HG03354 (cell line): Measurements from ENCODE around the gene CROCC2.

Source experiments
- ATAC-seq: cut with Tn5 transposase; IDR thresholded peaks from one replicate; pipeline ENCODE4 v1.9.1; 2021; ENCODE audit warnings: mild to moderate bottlenecking; ENCODE audit not compliant: unreplicated experiment, poor library complexity, severe bottlenecking

CROCC2 gene

DNA sequence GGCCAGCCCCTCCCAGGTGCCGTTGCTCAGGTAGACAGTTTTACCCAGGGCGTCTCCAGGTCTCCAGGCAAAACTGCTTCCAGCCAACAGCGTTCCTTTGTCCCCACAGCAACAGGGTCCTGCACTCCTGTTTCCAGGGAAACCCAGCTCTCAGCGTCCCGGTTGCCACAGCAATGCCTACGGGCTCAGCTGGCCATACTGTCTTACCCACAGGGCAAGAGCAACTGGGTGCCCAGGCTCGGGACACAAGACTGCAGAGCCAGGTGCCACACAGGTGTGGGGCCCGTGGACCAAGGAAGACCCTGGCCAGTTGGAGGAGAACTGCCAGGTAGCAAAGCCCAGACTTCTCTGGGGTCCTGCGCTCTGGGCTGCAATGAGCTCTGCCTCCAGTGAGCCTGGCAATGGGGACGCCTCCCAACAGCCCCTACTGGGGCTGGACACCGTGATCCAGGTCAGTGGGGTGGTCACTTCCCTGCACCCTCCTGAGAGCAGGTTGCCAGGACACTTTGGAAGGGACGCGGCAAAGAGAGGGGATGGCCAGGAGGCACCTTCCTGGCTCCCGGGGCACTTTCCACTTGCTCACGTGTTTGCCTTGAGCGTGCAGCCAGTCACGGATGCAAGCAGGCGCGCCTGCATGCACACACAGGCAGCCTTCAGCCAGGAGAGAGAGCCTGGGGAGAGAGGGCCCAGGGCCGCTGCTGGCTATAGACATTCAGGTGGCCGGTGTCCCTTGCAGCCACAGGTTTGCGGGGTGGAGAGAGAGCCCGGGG, at the start of gene CROCC2:
Gene CROCC2 (plus strand): TSS at position 196 of the 770 bp plus-strand sequence. CDS start 178 bp downstream, at position 374.
- no peak for ATAC-seq

- ATAC-seq, result no peak
Measured at GRCh38 chr2:240857039-240858008, 48.8 kb upstream of the CROCC2 start.

DNA sequence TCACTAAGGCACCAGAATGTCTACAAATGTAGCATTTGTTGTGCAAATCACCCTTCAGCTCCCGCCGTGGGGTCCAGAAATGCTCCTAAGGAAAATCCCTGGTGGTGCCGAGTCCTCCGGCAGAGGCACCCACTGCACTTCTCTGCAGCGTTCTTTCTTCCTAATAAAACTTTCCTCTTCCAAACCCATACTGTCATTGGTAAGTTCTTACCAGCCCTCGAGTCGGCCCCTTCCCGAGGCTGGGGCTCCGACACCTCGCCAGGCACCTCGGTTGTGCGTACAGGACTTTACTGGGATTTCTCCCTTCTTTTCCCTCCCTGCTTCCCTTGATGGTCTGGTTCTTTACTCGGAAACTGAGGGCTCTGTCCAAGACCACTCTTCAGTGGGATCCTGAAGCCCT, 47.8 kb upstream of the CROCC2 start:
- no peak for ATAC-seq

DNA sequence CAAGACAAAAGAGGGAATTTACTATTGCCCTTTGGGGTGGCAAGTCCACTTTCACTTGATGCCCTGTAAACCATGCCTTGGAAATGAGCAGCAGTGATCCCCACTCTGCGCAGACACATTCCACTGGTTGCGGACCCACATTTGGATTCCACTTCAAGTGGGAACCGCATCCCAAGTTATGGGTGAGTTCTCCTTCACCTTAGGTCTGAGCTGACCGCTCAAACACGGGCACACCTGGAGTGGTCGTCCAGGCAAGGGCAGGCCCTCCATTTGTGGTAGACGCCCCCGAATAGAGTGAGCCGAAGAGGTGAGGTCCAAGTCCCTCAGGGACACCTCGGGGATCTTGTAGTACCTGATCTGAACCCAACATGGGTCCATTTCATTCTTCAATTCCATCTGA, 47.3 kb upstream of the CROCC2 start:
- no peak for ATAC-seq

GRCh38 chr2:240861547-240861946, 44.6 kb upstream of the CROCC2 start:
- ATAC-seq, result no peak

DNA sequence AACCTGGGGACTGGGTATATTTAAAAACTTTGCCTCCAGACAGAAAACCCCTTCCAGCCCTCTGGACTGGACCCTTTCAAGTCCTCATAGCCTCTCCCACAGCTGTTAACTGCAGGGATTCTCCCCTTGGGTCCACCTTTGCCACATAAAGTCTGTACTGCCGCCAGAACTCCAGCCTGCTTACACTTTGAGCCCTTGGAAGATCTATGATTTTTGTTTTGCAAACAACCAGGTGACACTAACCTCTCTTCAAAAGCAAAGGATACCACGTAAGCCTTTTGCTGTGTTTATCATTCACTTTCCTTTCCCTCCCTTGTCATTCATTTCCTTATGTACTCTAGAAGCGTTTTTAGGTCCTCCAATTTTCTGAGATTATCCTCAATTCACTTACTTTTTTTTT, 41.7 kb upstream of the CROCC2 start:
- no peak for ATAC-seq

DNA sequence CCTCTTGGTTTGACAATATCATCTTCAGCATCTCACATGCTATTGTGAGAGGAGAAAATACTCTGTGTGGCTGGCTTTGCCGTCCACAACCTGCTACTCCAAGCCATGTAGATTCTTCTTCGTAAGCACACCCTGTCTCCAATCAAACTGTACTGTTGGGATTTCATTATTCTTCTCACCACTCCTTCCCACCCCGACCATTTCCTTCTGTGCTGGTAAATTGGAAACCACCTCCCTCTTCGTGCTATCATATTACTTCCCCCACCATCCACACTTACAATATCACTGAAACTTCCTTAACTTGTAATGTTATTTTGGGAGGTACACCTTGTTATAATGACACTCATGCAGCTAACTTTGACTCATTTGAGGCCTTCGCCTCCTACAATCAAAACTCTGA, 40.7 kb upstream of the CROCC2 start:
- no peak for ATAC-seq

DNA sequence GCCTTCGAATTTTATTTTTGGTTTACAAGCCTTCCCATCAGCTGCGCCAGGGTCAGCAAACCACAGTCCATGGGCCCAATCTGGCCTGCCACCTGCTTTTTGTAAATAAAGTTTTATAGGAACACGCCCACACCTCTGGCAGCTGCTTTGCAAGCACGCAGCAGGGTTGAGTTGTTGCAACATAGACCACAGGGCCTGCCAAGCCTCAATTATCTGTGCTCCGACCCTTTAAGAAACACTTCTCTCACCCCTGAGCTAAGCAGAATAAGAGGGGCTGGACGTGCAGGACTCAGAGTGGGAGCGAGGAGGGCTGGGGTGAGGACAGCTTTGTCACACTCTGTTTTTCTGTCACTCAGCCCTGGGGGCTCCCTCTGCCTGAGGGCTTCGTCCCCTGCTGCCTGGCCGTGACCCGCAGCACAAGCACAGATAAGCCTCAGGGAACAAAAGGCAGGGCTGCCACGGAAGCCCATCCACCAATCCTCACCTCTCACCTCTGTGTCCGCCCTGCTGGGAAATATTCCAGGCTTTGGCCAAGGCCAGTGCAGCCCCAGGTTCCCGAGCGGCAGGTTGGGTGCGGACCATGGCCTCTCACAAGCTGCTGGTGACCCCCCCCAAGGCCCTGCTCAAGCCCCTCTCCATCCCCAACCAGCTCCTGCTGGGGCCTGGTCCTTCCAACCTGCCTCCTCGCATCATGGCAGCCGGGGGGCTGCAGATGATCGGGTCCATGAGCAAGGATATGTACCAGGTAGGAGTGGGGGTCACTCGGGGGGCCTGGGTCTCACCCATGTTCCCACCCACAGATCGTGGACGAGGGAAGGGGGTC, 37.6 kb upstream of the CROCC2 start, which contains the start of gene AGXT:
Gene AGXT (plus strand): TSS at position 539 of the 823 bp plus-strand sequence. CDS start 42 bp downstream, at position 581.
- ATAC-seq, result no peak

DNA sequence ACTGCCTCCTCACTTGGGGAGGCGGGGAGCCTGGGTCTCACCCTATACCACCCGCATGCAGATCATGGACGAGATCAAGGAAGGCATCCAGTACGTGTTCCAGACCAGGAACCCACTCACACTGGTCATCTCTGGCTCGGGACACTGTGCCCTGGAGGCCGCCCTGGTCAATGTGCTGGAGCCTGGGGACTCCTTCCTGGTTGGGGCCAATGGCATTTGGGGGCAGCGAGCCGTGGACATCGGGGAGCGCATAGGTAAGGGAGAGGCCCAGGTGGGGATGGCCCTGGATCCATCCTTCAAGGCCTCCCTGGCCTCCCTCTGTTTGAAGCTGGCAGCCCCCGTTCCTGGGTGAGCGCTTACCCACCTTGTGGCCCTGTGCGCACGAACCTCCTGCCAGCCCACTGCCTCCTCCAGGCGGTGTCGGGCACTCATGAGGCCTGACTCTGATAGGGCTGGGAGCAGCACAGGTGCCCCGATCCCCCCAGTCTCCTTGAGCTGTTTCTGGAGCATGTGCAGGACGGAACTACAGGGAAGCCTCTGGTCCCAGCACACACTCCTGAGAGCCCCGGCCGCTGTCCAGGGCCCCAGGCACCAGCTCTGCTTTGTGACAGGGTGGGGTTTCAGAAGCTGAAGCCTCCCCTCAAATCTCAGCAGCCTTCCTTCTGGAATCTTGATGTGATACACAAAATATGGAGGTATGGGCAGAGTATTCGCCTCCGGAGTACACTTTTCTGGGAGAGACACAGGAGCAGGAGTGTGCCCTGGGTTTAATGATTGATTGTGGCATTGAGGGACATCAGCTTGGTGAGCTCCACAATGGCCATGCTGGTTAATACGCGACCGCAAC, 36.8 kb upstream of the CROCC2 start:
- no peak for ATAC-seq

DNA sequence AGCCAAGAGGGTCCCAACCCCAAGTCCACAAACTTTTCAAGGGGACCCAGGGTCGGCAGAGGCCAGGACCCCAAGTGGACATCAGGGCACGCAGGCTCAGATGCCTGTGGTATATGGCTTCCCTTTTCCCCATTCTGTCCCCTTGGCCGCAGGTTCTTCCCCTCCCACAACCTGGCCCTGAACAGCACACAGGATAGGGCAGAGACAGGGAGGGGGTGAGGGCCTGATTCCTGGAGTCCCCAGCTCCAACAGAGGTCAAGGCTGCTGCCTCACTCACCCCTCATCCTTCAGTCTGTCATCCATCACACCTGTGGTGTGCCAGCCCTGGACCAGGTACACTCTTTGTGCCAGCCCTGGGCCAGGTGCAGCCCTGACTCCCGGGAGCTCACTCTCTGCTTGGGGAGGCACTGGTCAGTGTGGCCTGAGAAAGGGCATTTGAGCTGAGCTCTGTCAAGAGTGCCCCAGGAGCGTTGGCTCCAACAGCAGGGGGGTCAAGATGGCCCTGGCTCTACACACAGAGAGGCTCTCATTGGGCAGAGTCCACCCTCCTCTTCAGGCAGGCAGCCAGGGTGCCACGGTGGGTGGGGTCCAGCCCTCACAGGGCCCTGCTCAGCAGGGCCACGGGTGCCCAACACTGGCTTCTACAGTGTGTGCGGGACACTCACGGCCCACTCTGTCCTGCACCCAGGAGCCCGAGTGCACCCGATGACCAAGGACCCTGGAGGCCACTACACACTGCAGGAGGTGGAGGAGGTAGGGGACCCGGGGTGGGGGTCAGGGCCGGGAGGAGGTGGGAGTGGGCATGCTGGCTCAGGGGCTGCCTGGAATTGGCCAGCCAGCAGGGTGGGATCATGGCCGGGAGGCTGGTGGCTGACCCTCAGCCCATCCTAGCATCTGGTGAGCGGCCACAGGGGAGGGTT, 35.9 kb upstream of the CROCC2 start:
- ATAC-seq, result no peak

- no peak for ATAC-seq
Measured at GRCh38 chr2:240871071-240871958, 34.8 kb upstream of the CROCC2 start.

GRCh38 chr2:240872317-240873097, 33.6 kb upstream of the CROCC2 start:
- no peak for ATAC-seq

DNA sequence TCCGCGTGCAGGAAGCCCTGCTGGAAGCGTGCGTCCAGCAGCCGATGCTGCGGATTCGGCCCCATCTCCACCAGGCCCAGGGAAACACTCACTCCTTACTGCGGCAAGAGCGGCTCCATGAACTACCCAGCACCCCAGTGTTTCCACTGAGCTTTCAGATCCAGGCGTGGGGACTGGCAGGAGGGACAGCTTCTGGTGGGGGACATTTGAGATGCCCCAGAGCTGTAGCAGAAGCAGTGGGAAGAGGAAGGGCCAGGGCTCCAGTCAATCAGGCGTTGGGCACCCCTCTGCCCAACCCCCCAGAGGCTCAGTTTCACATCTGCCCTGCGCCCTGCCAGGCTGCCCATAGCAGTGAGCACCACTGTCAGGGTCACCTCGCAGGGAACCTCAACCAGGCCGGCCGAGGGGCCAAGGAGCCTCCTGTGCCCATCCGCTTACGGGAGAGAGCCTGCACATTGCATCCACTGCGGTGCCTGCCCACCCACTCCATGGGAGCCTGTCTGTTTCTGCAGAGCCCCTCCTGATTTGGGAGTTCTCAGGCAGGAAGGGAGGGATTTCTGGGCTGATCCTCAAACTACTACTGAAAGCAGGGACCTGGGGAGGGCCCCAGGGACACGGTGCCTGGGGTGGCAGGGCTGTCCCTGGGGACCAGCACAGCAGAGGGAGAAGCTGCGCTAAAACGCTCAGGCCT, 32.9 kb upstream of the CROCC2 start:
- ATAC-seq, result no peak

- ATAC-seq, result no peak
Measured at GRCh38 chr2:240873805-240874714, 32.1 kb upstream of the CROCC2 start.
